Measurements from ENCODE around the gene MON1B.

Gene MON1B

DNA sequence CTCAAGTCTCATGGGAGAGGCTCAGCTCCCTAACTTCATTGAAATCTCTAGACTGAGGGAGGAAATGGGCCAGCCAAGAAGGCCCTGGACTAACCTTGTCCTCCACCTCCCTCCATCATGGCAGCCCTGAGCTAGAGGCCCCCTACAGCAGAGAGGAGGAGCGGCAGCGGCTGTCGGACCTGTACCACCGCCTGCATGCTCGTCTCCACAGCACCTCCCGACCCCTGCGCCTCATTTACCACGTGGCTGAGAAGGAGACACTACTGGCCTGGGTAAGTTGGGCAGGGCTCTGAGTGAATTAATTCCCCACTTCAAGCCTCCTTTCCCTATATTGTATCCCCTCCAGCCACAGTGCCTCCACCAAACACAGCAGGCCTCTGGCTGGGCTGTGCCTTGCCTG is 4.4 kb downstream of the MON1B start:
- Histone ChIP-seq H3K27ac (replicated peaks) (no peak overlapping the region), H3K27me3 (ENCODE audit: insufficient read depth, poor library complexity, severe bottlenecking) (no peaks in the 10 kb centered on the region), H3K4me3 (replicated peaks; ENCODE audit: insufficient read depth, low read length) (no peak overlapping the region)
- DNase-seq (ENCODE audit: low read depth in 1 of 2, low spot score in 1 of 2), result no peak
- TF ChIP-seq REST (IDR thresholded peaks at IDR 0.05; ENCODE audit: insufficient replicate concordance, low read depth) (no peak), GABPA (IDR thresholded peaks at IDR 0.05; ENCODE audit: low read depth) (no peak)

- Histone ChIP-seq H3K27ac (replicated peaks) (no peak overlapping the region), H3K27me3 (ENCODE audit: insufficient read depth, poor library complexity, severe bottlenecking) (no peaks in the 10 kb centered on the region), H3K4me3 (replicated peaks; ENCODE audit: insufficient read depth, low read length) (no peak overlapping the region)
- DNase-seq (ENCODE audit: low read depth in 1 of 2, low spot score in 1 of 2), result no peak
- no peak for TF ChIP-seq REST (IDR thresholded peaks at IDR 0.05; ENCODE audit: insufficient replicate concordance, low read depth)
- no peak for TF ChIP-seq SPI1 (IDR thresholded peaks at IDR 0.05; ENCODE audit: borderline replicate concordance, low read depth)
- TF ChIP-seq POLR2AphosphoS5 (IDR thresholded peaks at IDR 0.05; ENCODE audit: low read depth), result no peak
- TF ChIP-seq, protein P1, sequence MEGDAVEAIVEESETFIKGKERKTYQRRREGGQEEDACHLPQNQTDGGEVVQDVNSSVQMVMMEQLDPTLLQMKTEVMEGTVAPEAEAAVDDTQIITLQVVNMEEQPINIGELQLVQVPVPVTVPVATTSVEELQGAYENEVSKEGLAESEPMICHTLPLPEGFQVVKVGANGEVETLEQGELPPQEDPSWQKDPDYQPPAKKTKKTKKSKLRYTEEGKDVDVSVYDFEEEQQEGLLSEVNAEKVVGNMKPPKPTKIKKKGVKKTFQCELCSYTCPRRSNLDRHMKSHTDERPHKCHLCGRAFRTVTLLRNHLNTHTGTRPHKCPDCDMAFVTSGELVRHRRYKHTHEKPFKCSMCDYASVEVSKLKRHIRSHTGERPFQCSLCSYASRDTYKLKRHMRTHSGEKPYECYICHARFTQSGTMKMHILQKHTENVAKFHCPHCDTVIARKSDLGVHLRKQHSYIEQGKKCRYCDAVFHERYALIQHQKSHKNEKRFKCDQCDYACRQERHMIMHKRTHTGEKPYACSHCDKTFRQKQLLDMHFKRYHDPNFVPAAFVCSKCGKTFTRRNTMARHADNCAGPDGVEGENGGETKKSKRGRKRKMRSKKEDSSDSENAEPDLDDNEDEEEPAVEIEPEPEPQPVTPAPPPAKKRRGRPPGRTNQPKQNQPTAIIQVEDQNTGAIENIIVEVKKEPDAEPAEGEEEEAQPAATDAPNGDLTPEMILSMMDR (IDR thresholded peaks at IDR 0.05; ENCODE audit: insufficient read depth, low read length), result no peak
- no peak for TF ChIP-seq GABPA (IDR thresholded peaks at IDR 0.05; ENCODE audit: low read depth)
These were observed 6.8 kb downstream of the MON1B start for GRCh38 chr16:77197747-77198146.

- Histone ChIP-seq H3K27me3 (ENCODE audit: insufficient read depth, poor library complexity, severe bottlenecking) (no peaks in the 10 kb centered on the region), H3K27ac (replicated peaks) (no peak within 1 kb of the TSS), H3K4me3 (replicated peaks; ENCODE audit: insufficient read depth, low read length) (no peak within 1 kb of the TSS)
- TF ChIP-seq POLR2AphosphoS5 (IDR thresholded peaks at IDR 0.05; ENCODE audit: low read depth), result no peak
- TF ChIP-seq, protein P1 (IDR thresholded peaks at IDR 0.05; ENCODE audit: insufficient read depth, low read length), result no peak
- TF ChIP-seq SPI1 (IDR thresholded peaks at IDR 0.05; ENCODE audit: borderline replicate concordance, low read depth), result no peak
- no peak for DNase-seq (ENCODE audit: low read depth in 1 of 2, low spot score in 1 of 2)
These were observed 8.2 kb downstream of the MON1B start, which contains the start of gene SYCE1L for GRCh38 chr16:77199211-77199610. SYCE1L (plus strand) TSS chr16:77199408; CDS start chr16:77199452, 44 bp downstream.

DNA sequence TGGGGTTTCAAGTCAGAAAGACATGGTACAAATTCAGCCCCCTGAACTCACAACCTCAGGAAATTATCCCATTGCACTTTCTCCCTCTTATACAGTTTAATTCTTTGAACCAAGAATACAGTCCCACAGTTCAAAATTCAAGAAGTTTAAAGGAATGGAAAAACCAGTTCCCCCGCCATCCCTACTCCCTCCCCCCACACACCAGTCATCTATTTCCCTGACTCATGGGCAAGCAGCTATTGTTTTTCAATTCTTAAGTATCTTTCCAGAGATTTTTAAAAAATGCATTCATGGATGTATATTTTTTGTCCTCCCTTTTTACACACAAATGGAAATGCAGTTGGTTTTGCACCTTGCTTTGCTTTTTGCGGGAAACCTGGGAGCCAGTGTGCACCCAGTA is 15.5 kb downstream of the MON1B start:
- Histone ChIP-seq H3K27ac (replicated peaks) (no peak overlapping the region), H3K4me3 (replicated peaks; ENCODE audit: insufficient read depth, low read length) (no peak overlapping the region)

More for the DNA sequence above, 15.5 kb downstream of the MON1B start:
- no peak for DNase-seq (ENCODE audit: low read depth in 1 of 2, low spot score in 1 of 2)
- no peak for TF ChIP-seq SPI1 (IDR thresholded peaks at IDR 0.05; ENCODE audit: borderline replicate concordance, low read depth)
- TF ChIP-seq, protein P1 (IDR thresholded peaks at IDR 0.05; ENCODE audit: insufficient read depth, low read length), result no peak
- no peak for TF ChIP-seq GABPA (IDR thresholded peaks at IDR 0.05; ENCODE audit: low read depth)
- TF ChIP-seq POLR2AphosphoS5 (IDR thresholded peaks at IDR 0.05; ENCODE audit: low read depth), result no peak
- no peak for TF ChIP-seq REST (IDR thresholded peaks at IDR 0.05; ENCODE audit: insufficient replicate concordance, low read depth)
- H3K27me3 ChIP-seq (ENCODE audit: insufficient read depth, poor library complexity, severe bottlenecking), result no peaks in the 10 kb centered on the region

Data from HL-60 (cell line).